Left ventricle myocardium superior (tissue), 1 donor: ENCODE results near the gene MAP2K3. TPM values are rescaled to one million over a fixed set of nuclear protein-coding genes. Genes with fewer than 3 reads are reported as not detected.
A peak's percentile ranks its signal among the peaks of the same experiment; 100 is the strongest.

Experiments used
- ATAC-seq: fragments of 200-7000 bp; cut with Tn5 transposase; one replicate; pipeline ENCODE4 v1.9.1; 2020; ENCODE audit warnings: mild to moderate bottlenecking, moderate library complexity
- DNase-seq: peaks from one replicate; pipeline ENCODE4 v3.0.0-alpha.2; 2020
- intact Hi-C: fragments of 100-400 bp; cut with micrococcal nuclease; formaldehyde crosslinking; loops from one replicate; pipeline ENCODE4 v1.11.0; 2022
- total RNA-seq: library from RNA; stranded (reverse); fragmentation: NEBNext Ultra II Directional; extraction: Animal tissue kit (Norgen Biotek cat#: 25700); gene quantifications from one replicate; pipeline ENCODE4 v1.2.1, GENCODE V29; 2021
- donor health status: DM: no; HTN: yes; CAD: no; lungs with severe emphysema.

MAP2K3 gene
- total RNA-seq, 1 donor from 2014 or later = 38.6 TPM

- peak; percentile 25 for DNase-seq
- ATAC-seq = no peak
- intact Hi-C loops = no loop called here
Measured at GRCh38 chr17:21354796-21355385, 70.4 kb downstream of the MAP2K3 start.

DNA sequence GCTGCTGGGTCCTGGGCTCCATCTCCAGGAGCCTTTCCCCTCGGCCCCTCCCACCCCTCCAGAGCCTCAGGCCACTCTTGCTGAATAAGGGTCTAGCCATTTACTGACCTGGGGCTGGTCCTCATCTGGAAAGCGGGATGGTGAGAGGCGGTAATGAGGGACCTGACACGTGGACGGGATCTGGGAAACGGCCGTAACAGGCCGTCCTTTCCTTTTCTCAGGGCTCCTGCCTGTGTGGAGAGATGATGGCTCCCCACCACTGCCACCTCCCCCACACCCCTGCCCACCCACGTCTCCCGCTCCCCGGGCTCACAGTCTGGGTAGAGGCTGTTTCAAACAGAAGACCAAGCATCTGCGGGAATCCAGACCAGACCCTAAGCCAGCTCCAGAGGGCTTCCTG lies 71.1 kb downstream of the MAP2K3 start:
- intact Hi-C loops = no loop called here
- ATAC-seq = no peak
- DNase-seq = peak; percentile 13

DNA sequence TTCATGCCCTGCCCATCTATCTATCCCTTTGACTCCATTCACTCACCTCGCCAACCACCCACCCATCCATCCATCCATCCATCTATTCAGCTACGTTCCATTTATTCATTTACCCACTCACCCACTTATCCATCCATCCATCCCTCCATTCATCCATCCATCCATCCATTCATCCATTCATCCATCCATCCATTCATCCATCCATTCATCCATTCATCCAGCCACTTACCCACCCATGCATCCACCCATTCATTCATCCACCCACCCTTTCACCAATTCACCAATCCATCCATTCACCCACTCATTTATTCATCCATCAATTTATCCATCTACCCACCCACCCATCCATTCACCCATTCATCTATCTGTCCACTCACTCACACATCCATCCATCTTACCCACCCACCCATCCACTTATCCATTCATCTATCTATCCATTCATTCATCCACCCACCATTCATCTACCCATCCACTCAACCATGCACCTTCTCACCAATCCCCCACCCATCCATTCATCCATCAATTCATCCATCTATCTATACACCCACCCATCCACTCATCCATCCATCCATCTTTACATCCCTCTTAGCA lies 72.1 kb downstream of the MAP2K3 start:
- DNase-seq (no peak), ATAC-seq (no peak)
- intact Hi-C loops = no loop called here

- no peak for ATAC-seq
- peak; percentile 6 for DNase-seq
- intact Hi-C loops = no loop called here
Measured at GRCh38 chr17:21357281-21357680, 72.8 kb downstream of the MAP2K3 start.

DNA sequence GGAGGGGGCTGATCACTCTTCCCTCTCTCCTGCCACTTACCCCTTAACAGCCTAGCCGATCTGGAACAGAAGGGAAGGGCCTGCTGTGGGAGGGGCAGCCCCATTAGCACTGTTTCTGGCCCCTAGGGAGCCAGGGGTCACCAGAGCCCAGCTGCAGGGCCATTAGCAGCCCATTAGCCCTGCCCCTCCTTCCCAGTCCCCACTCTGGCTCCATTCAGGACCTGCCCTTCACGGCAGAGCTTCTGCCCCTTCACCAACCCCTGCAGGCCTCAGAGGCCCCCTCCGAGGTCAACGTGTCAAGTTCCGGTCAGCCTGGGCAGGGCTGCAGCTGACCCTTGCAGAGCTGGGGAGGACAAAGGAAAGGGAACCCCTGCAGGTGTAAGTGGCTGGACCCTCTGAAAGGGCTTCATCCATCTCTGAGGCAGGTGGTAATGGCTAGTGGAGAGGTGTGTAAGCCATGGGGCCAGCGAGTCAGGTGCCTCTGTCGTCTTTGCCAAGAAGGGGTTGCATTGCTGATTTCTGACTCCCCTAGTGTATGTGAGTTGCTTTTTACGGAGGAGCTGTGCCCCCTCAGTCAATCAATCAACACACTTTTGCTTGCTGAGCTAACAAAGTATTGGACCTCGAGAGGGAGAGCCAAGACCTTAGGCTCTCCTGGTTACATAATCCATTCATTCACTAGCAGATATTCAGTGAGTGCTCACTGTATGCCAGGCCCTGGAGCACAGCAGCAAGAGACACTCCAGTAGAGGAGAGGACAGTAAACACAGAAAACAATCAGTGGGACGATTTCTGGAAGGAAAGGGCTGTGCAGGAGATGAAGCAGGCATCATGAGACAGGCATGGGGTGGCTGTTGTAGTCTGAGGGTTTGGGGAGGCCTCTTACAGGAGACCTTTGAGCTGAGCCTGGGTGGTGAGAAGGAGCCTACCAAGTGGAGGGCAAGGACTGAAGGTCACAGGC lies 73.5 kb downstream of the MAP2K3 start:
- intact Hi-C loops = no loop called here
- ATAC-seq (peak; percentile 74), DNase-seq (peak; percentile 24)

DNA sequence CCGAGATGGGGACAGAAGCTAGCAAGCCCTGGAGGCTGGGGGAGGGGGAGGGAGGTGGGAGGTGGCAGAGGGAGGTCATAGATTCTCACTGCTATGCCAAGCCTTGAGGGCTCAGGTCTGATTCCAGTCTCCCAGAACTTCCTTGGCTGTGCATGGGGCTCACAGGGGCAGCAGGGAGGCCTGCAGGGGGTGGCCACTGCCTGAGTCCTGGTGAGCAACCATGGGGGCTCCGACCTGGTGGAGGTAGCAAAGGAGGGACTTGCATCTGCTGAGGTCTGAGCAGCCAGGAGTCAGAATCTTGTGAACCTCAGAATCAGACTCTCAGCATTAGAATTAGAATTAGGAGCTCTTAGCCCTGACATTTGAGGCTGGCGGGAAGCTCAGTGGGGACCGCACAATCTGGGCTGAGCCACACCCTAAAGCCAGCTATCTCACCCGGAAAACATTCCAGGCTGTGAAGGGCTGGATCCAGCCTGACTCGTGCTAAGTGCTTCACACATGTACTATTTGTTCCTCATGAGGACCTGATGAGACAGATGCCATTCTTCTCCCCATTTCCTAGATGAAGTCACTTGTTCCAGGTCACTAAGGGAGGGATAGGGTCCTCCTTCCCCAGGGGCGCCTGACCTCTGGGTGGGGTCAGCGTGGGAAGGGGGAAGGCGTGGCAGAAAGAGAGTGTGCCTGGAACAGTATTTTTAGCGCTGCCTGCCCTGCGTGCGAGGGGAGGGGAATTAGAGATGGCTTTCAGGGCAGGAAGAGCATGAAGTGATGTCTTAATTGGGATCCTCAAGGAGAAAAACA lies 74.4 kb downstream of the MAP2K3 start:
- intact Hi-C loops = no loop called here
- DNase-seq = peak; percentile 60
- ATAC-seq = peak; percentile 93

- DNase-seq (peak; percentile 29), ATAC-seq (no peak)
- intact Hi-C loops = no loop called here
Measured at GRCh38 chr17:21359483-21359840, 75.0 kb downstream of the MAP2K3 start.

DNA sequence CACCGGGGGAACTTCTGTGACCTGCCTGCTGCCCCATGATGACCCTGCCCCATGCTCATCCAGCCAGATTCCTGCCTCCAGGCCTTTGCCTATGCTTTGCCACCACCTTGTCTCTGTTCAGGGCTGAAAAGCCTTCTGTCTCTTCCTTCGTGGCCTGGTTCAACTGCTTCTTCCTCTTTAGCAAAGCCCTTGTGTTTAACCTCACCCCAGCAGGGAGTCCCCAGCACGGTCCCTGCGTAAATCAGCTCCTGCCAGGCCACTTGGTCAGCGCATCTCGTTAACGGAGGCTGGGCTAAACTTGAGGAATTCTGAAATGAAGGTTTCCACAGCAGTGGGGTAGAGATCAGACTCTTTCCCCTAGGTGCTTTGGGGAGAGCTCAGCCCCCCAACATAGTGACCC lies 75.5 kb downstream of the MAP2K3 start:
- DNase-seq (peak; percentile 13), ATAC-seq (no peak)
- intact Hi-C loops = no loop called here

GRCh38 chr17:21361020-21361809 lies 76.7 kb downstream of the MAP2K3 start:
- intact Hi-C loops = no loop called here
- DNase-seq (no peak), ATAC-seq (no peak)

- intact Hi-C loops = no loop called here
- DNase-seq (no peak), ATAC-seq (no peak)
Measured at GRCh38 chr17:21362331-21362931, 77.9 kb downstream of the MAP2K3 start.

DNA sequence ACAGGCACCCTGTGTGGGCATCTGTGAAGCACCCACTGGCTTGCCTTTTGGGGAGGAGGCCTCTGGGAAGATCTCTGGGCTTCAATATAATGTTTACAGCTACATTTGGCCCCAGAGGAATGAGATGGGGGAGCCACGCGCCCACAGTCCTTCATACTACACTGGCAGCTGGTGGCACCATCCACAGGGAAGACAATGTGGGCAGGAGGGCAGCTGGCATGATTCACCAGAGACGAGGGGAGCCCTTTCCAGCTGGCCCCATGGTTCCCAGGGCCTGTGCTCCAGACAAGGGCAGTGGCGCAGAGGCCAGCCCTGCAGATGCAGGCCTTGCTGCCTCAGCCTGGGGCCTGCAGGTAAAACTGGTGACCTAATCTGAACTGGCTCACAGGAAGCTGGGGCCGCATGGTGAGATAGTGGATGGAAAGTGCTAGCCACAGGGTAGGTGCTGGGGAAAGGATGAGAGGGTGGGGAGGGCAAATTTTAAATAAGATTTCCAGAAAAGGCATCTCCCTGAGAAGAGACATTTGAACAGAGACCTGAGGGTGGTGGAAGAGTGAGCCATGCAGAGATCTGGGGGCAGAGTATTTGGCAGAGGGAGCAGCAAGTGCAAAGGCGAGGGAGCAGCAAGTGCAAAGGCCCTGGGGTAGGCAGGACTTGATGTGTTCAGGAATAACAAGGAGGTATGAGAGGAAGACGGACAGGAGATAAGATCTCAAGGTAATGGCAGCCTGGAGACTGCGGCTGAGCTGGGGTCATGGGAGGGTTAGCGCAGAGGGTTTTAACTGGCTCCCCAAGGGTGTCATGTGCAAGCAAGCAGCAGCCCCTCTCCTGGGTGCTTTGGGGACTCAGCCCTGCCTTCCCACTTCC lies 79.5 kb downstream of the MAP2K3 start:
- no peak for ATAC-seq
- intact Hi-C loops = no loop called here
- DNase-seq = no peak

Other genes with a start within 250 kb of the MAP2K3 start
- 144 TPM for gene USP22, start 241.7 kb upstream of the MAP2K3 start, total RNA-seq
- gene DHRS7B, start 157.7 kb upstream of the MAP2K3 start, total RNA-seq = 18.6 TPM
- 31.5 TPM for gene TMEM11, start 70.5 kb upstream of the MAP2K3 start, total RNA-seq
- 22.1 TPM for gene NATD1, start 31.3 kb upstream of the MAP2K3 start, total RNA-seq
- gene KCNJ12, start 91.6 kb downstream of the MAP2K3 start, total RNA-seq = 11.4 TPM